Skeletal muscle tissue (tissue), 4 donors: ENCODE data around the gene ZNF780A. TPM values are rescaled to one million over a fixed set of nuclear protein-coding genes. Genes with fewer than 3 reads are reported as not detected.
"Not testable (repeated sequence)": the region's sequence is repeated elsewhere in the genome, so short reads cannot be mapped to it uniquely, and the experiment has no call there.

Experiments
- H3K27ac ChIP-seq: one replicate; pipeline ENCODE4 v1.7.0; 2013; ENCODE audit warnings: mild to moderate bottlenecking, low read depth, low read length, inconsistent platforms
- H3K27me3 ChIP-seq, 3 donors: one replicate each; pipeline ENCODE4 v1.7.0; 2013; ENCODE audit warnings: low read length in 3 of 3; ENCODE audit not compliant: control insufficient read depth in 3 of 3, insufficient read depth in 3 of 3
- H3K36me3 ChIP-seq, 3 donors: one replicate each; pipeline ENCODE4 v1.7.0; 2013; ENCODE audit warnings: low read length in 3 of 3; ENCODE audit not compliant: control insufficient read depth in 3 of 3, insufficient read depth in 3 of 3
- H3K4me1 ChIP-seq, 3 donors: one replicate each; pipeline ENCODE4 v1.7.0; 2013; ENCODE audit warnings: low read length in 3 of 3, mild to moderate bottlenecking in 3 of 3; ENCODE audit not compliant: control insufficient read depth in 3 of 3, insufficient read depth in 3 of 3
- H3K4me3 ChIP-seq, 3 donors: one replicate each; pipeline ENCODE4 v1.7.0; 2013; ENCODE audit warnings: low read length in 3 of 3
- H3K9ac ChIP-seq, 3 donors: one replicate each; pipeline ENCODE4 v1.7.0; 2013; ENCODE audit warnings: low read length in 3 of 3, mild to moderate bottlenecking in 3 of 3, moderate library complexity in 2 of 3, low read depth in 1 of 3
- H3K9me3 ChIP-seq, 3 donors: one replicate each; pipeline ENCODE4 v1.7.0; 2013; ENCODE audit warnings: low read length in 3 of 3; ENCODE audit not compliant: control insufficient read depth in 3 of 3
- total RNA-seq: library from RNA; depleted of rRNA; stranded (reverse); fragments of >200 nt; gene quantifications from one replicate; pipeline ENCODE4 v1.2.3, GENCODE V29; 2014
- donor health status: Osteomylitis.

ZNF780A gene
- total RNA-seq, 1 donor from 2014 or later, result 14.6 TPM

DNA sequence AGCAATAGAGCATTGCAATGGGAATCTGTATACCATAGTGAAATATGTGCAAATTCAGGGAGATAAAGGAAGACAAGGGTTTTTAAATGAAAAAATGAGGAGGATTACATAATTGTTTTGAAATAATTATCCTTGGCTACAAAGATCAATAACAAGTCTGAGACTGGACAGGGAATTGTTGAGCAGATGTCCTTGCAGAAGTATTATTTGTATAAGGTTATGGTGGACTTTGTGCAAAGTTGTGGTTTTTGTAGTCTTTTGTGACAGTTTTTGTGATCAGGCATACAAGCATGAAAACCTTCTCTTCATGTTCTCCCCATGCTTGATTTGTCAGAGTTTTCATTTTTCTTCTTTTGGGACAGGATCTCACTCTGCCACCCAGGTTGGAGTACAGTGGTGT lies 25.3 kb upstream of the ZNF780A start:
- Histone ChIP-seq H3K9ac (no peak overlapping the region), H3K4me1 (no peaks in the 10 kb centered on the region), H3K27me3 (no peaks in the 10 kb centered on the region), H3K9me3 (no peaks in the 10 kb centered on the region), H3K27ac (no peak overlapping the region), H3K36me3 (no peaks in the 10 kb centered on the region), H3K4me3 (no peak overlapping the region)

DNA sequence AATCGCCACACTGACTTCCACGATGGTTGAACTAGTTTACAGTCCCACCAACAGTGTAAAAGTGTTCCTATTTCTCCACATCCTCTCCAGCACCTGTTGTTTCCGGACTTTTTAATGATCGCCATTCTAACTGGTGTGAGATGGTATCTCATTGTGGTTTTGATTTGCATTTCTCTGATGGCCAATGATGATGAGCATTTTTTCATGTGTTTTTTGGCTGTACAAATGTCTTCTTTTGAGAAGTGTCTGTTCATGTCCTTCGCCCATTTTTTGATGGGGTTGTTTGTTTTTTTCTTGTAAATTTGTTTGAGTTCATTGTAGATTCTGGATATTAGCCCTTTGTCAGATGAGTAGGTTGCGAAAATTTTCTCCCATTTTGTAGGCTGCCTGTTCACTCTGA lies 23.4 kb upstream of the ZNF780A start:
- H3K27me3 ChIP-seq, H3K27ac ChIP-seq, H3K4me1 ChIP-seq, H3K36me3 ChIP-seq, H3K9ac ChIP-seq, H3K9me3 ChIP-seq, H3K4me3 ChIP-seq: not testable (repeated sequence)

DNA sequence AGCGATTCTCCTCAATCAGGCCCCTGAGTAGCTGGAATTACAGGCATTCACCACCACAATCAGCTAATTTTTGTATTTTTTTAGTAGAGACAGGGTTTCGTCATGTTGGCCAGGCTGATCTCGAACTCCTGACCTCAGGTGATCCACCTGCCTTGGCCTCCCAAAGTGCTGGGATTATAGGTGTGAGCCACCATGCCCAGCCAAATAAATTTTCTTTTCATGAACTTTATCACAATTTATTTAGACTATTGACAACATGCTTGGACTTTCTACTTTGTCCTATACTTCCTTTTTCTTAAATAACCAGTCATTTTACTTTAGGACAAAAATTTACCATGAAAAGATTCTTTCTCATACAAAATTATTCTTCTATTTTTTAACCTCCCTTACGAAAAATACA lies 21.5 kb upstream of the ZNF780A start:
- not testable (repeated sequence) for H3K4me3 ChIP-seq, H3K4me1 ChIP-seq, H3K27me3 ChIP-seq, H3K36me3 ChIP-seq, H3K9me3 ChIP-seq, H3K27ac ChIP-seq, H3K9ac ChIP-seq

DNA sequence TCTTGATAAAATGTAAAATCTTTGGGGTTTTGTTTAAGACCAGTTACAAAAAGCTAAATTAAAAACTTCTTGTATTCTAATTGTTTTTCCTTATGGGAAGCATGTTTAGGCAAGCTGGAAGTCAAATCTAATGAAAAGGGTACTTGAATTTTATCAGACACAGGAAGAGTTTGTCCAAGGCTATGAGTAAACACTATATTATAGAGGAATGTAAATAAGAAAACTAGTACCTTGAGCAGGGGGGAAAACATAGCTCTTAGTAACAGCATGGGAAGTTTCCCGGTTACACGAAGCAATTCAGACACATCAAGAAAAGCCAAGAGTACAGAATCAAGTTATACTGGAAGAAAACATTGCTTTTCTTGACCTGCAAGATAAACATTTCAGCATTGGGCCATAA lies 19.8 kb upstream of the ZNF780A start:
- Histone ChIP-seq H3K9ac (no peak overlapping the region), H3K36me3 (no peaks in the 10 kb centered on the region), H3K4me3 (no peak overlapping the region), H3K4me1 (no peaks in the 10 kb centered on the region), H3K9me3 (no peaks in the 10 kb centered on the region), H3K27me3 (no peaks in the 10 kb centered on the region), H3K27ac (no peak overlapping the region)

DNA sequence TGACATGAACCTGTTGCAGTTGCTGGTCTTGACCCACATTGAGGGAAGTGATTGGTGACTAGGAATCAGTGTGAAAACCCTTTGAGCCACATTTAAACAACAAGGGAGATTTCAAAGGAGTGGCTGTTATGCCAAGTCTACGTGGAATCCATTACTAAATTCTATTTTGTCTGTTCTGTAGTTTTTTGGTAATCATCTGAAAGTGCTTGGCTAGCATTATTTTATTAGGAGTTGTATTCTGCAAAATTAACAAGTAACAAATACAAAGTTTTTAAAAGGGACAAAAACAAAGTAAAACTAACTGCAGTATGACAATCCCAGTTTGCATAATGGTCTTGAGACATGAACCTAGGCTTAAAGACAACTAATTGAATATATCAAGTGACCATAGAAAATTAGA lies 14.0 kb upstream of the ZNF780A start:
- Histone ChIP-seq H3K4me3 (no peak overlapping the region), H3K4me1 (no peaks in the 10 kb centered on the region), H3K9me3 (no peaks in the 10 kb centered on the region), H3K36me3 (no peaks in the 10 kb centered on the region), H3K27ac (no peak overlapping the region), H3K9ac (no peak overlapping the region), H3K27me3 (peaks cover 0 to 7% (median 0%) of the 10 kb centered on the region in 3 donors)

DNA sequence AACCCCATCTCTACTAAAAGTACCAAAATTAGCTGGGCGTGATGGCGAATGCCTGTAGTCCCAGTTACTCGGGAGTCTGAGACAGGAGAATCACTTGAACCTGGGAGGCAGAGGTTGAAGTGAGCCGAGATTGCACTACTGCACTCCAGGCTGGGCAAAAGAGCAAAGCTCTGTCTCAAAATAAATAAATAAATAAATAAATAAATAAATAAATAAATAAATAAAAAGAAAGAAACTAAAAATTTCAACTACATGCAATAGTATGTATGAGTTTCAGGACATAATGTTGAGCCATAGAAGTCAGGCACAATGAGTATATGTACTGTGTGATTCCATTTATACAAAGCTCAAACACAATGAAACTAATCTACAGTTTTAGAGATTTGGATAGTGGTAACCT lies 12.9 kb upstream of the ZNF780A start:
- H3K9me3 ChIP-seq, result no peaks in the 10 kb centered on the region
- H3K36me3 ChIP-seq, result no peaks in the 10 kb centered on the region
- H3K4me3 ChIP-seq, result no peak overlapping the region
- no peak overlapping the region for H3K27ac ChIP-seq
- H3K4me1 ChIP-seq, result no peaks in the 10 kb centered on the region
- H3K27me3 ChIP-seq, result peaks cover 0 to 7% (median 0%) of the 10 kb centered on the region in 3 donors
- H3K9ac ChIP-seq, result no peak overlapping the region

DNA sequence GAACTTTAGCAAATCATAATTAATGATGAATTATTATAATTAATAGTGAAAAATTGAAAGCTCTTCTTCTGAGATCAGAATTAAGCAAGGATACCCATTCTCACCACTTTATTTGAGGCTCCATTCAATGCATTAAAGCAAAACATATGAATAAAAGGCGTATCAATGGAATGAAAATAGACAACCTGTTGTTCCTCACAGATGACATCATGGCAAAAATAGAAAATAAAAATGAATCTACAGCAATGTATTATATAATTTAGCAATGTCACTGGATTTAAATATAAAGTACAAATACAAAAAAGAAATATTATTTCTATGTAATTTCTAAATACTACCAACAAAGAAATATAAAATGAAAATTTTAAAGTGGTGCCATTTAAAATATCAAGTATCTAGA lies 11.1 kb upstream of the ZNF780A start:
- H3K9me3 ChIP-seq, result no peaks in the 10 kb centered on the region
- H3K27me3 ChIP-seq, result peaks cover 0 to 7% (median 0%) of the 10 kb centered on the region in 3 donors
- no peak overlapping the region for H3K27ac ChIP-seq
- no peaks in the 10 kb centered on the region for H3K4me1 ChIP-seq
- H3K36me3 ChIP-seq, result no peaks in the 10 kb centered on the region
- no peak overlapping the region for H3K9ac ChIP-seq
- H3K4me3 ChIP-seq, result no peak overlapping the region

DNA sequence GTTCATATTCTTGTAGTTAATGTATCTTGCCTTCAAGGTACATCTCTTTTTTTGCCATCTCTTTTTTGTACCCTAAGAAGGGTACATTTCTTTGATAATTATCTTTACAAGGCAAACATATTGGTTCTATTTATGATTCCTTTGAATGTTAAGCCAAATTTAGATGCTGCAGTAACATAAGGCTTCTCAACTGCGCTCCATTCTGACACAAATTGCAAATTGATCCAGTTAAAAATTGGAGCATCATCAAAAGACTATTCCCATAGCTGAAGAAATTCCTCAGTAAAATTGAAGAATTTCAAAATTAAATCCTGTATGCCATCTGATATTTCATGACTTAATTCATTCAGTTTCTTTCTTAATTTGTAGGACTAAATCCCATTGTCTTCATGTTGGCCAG lies 2.7 kb upstream of the ZNF780A start:
- no peak overlapping the region for H3K27ac ChIP-seq
- H3K27me3 ChIP-seq, result no peaks in the 10 kb centered on the region
- no peaks in the 10 kb centered on the region for H3K9me3 ChIP-seq
- no peaks in the 10 kb centered on the region for H3K36me3 ChIP-seq
- peaks cover 6 to 19% (median 9%) of the 10 kb centered on the region in 3 donors for H3K4me1 ChIP-seq
- no peak overlapping the region for H3K9ac ChIP-seq
- H3K4me3 ChIP-seq, result no peak overlapping the region

DNA sequence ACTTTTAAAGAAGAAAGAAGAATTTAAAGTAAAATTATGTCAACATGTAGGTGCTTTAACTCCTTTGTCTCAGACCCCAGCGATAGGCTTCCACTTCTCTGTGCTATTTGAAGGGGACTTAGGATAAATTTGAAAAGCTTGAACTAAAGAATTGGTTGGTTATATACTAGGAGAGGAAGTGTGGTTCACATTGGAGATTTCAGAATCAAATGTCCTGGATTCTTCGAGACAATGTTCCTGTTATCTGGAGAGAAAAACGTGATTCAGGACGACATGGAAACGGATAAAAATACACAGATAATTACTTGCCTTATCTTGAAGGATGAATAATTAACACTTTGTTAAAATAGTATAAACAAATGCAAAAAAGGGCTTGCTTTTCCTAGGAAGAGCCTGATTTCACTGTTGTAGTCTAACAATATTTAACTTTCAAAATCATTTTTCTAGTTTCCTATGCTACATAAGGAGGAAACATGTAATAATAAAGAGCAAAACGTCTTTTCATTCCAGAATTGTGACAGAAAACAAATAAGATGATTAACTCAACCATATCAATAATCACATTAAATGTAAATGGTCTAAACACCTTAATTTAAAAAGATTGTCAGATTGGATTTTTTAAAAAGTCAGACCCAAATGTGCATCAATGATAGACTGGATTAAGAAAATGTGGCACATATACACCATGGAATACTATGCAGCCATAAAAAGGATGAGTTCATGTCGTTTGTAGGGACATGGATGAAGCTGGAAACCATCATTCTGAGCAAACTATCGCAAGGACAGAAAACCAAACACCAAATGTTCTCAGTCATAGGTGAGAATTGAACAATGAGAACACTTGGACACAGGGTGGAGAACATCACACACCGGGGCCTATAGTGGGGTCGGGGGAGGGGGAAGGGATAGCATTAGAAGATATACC lies 724 bp upstream of the ZNF780A start:
- H3K4me1 ChIP-seq, result peaks cover 6 to 19% (median 9%) of the 10 kb centered on the region in 3 donors
- H3K36me3 ChIP-seq, result no peaks in the 10 kb centered on the region
- H3K9me3 ChIP-seq, result no peaks in the 10 kb centered on the region
- H3K27ac ChIP-seq, result peak overlapping the region; percentile 91
- H3K27me3 ChIP-seq, result no peaks in the 10 kb centered on the region
- H3K4me3 ChIP-seq, result peak overlapping the region; percentile 88 to 97 (median 96)
- peak overlapping the region; percentile 95 to 97 (median 96) for H3K9ac ChIP-seq

DNA sequence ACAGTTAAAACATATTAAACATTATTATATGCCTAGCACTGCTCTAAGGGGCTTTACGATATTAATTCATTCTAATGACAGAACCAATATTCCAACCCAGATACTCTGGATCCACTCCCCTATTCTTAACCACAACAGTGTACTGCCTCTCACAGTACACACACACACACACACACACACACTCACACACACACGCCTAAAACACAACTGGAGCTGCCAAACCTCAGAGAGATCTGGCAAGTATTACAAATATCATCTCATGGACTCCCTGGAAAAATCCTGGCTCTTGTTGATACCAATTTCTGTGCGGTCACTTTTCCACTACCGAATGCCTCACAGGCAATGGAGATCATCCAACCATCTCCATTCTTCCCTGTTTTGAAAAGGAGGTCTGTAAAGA lies 1.3 kb downstream of the ZNF780A start:
- H3K27me3 ChIP-seq, result no peaks in the 10 kb centered on the region
- H3K9me3 ChIP-seq, result no peaks in the 10 kb centered on the region
- H3K27ac ChIP-seq, result no peak overlapping the region
- H3K4me3 ChIP-seq, result peak overlapping the region; percentile 6 to 97 (median 88)
- H3K4me1 ChIP-seq, result peaks cover 6 to 19% (median 9%) of the 10 kb centered on the region in 3 donors
- H3K9ac ChIP-seq, result peak overlapping the region in 2 of 3 donors; percentile 95 to 97
- peaks cover 0 to 6% (median 0%) of the 10 kb centered on the region in 3 donors for H3K36me3 ChIP-seq
